Activated T-helper 17 cell treated with anti-CD3 and anti-CD28 coated beads, Interleukin-2, amount 50 U/mL, for 72 hours (primary cell): ENCODE measurements around the gene RAB4B. TPM values are rescaled to one million over a fixed set of nuclear protein-coding genes. Genes with fewer than 3 reads are reported as not detected.
A peak's percentile ranks its signal among the peaks of the same experiment; 100 is the strongest.

Experiments
- ATAC-seq: fragments of 150-1000 bp; cut with Tn5 transposase; replicated peaks from 2 replicates; pipeline ENCODE4 v1.10.0; 2021; ENCODE audit warnings: mild to moderate bottlenecking, moderate library complexity
- H3K27ac Mint-ChIP-seq: one replicate; pipeline ENCODE4 v1.8.0; 2022; ENCODE audit warnings: mixed read lengths
- H3K27me3 Mint-ChIP-seq: one replicate; pipeline ENCODE4 v1.8.0; 2022; ENCODE audit warnings: mixed read lengths
- H3K36me3 Mint-ChIP-seq: one replicate; pipeline ENCODE4 v1.8.0; 2022; ENCODE audit warnings: low read depth, mild to moderate bottlenecking, mixed read lengths
- H3K4me1 Mint-ChIP-seq: one replicate; pipeline ENCODE4 v1.8.0; 2022; ENCODE audit warnings: mixed read lengths
- H3K4me3 Mint-ChIP-seq: one replicate; pipeline ENCODE4 v1.8.0; 2022; ENCODE audit warnings: mild to moderate bottlenecking, mixed read lengths
- H3K9me3 Mint-ChIP-seq: one replicate; pipeline ENCODE4 v1.8.0; 2022; ENCODE audit warnings: mixed read lengths
- total RNA-seq, 2 donors: library from RNA; stranded (reverse); gene quantifications; one replicate each; pipeline ENCODE4 v1.2.3, GENCODE V29; 2022

RAB4B gene
- total RNA-seq, 2 donors from 2014 or later: 29.0 to 31.3 TPM

DNA sequence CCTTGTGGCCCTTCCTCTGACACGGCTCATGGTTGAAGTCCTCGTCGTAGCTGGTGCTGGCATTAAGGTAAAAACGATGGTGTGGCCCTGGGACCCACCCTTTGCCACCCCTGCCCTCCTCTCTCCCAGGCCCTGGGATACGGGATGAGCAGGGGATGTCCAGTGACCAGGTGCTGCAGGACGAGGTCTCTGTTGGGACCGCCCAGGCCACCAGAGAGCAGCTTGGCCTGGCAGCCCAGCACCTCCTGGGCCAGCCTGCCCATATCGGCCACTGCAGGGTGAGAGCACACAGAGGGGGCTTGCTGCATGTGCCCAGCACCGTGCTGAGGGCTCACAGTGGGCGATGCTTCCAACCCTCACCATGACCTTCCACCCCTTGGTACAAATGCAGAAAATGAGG is 34.1 kb upstream of the RAB4B start:
- ATAC-seq: no peak
- H3K9me3 Mint-ChIP-seq: no peaks in the 10 kb centered on the region
- peak overlapping the region; percentile 38 for H3K27ac Mint-ChIP-seq
- no peak overlapping the region for H3K4me3 Mint-ChIP-seq
- peaks cover 8% of the 10 kb centered on the region for H3K36me3 Mint-ChIP-seq
- H3K27me3 Mint-ChIP-seq: no peaks in the 10 kb centered on the region
- no peaks in the 10 kb centered on the region for H3K4me1 Mint-ChIP-seq

- H3K9me3 Mint-ChIP-seq: no peaks in the 10 kb centered on the region
- H3K27me3 Mint-ChIP-seq: no peaks in the 10 kb centered on the region
- peaks cover 2% of the 10 kb centered on the region for H3K36me3 Mint-ChIP-seq
- peak overlapping the region; percentile 38 for H3K27ac Mint-ChIP-seq
- H3K4me3 Mint-ChIP-seq: no peak overlapping the region
- H3K4me1 Mint-ChIP-seq: no peaks in the 10 kb centered on the region
- peak; percentile 44 for ATAC-seq
Measured at GRCh38 chr19:40744554-40745401, 33.3 kb upstream of the RAB4B start.

- Mint-ChIP-seq H3K9me3 (no peaks in the 10 kb centered on the region), H3K27me3 (no peaks in the 10 kb centered on the region), H3K4me1 (no peaks in the 10 kb centered on the region), H3K4me3 (no peak overlapping the region), H3K36me3 (peaks cover 7% of the 10 kb centered on the region), H3K27ac (no peak overlapping the region)
- no peak for ATAC-seq
Measured at GRCh38 chr19:40745402-40745780, 32.7 kb upstream of the RAB4B start.

GRCh38 chr19:40747536-40747935 is 30.5 kb upstream of the RAB4B start:
- H3K4me3 Mint-ChIP-seq: no peak overlapping the region
- peaks cover 29% of the 10 kb centered on the region for H3K36me3 Mint-ChIP-seq
- H3K9me3 Mint-ChIP-seq: no peaks in the 10 kb centered on the region
- H3K27me3 Mint-ChIP-seq: no peaks in the 10 kb centered on the region
- no peak for ATAC-seq
- H3K27ac Mint-ChIP-seq: no peak overlapping the region
- H3K4me1 Mint-ChIP-seq: peaks cover 3% of the 10 kb centered on the region

GRCh38 chr19:40750058-40750873 is 27.8 kb upstream of the RAB4B start, which contains the start of gene ACTMAP:
ACTMAP (minus strand) TSS chr19:40750477; CDS start chr19:40749803, 674 bp downstream.
- peak within 1 kb of the TSS; percentile 97 for H3K4me3 Mint-ChIP-seq
- H3K27ac Mint-ChIP-seq: peak within 1 kb of the TSS; percentile 97
- no peaks in the 10 kb centered on the region for H3K27me3 Mint-ChIP-seq
- H3K4me1 Mint-ChIP-seq: peaks cover 14% of the 10 kb centered on the region
- peak; percentile 86 for ATAC-seq
- H3K9me3 Mint-ChIP-seq: no peaks in the 10 kb centered on the region
- peaks cover 55% of the 10 kb centered on the region for H3K36me3 Mint-ChIP-seq

GRCh38 chr19:40750874-40751537 is 27.0 kb upstream of the RAB4B start, which contains the start of gene SNRPA:
SNRPA (plus strand) TSS chr19:40751203; CDS start chr19:40751409, 206 bp downstream.
- peak; percentile 74 for ATAC-seq
- Mint-ChIP-seq H3K27ac (peak within 1 kb of the TSS; percentile 97), H3K4me1 (peaks cover 18% of the 10 kb centered on the region), H3K36me3 (peaks cover 62% of the 10 kb centered on the region), H3K9me3 (no peaks in the 10 kb centered on the region), H3K27me3 (no peaks in the 10 kb centered on the region), H3K4me3 (peak within 1 kb of the TSS; percentile 97)

- peaks cover 75% of the 10 kb centered on the region for H3K36me3 Mint-ChIP-seq
- H3K9me3 Mint-ChIP-seq: no peaks in the 10 kb centered on the region
- no peak for ATAC-seq
Measured at GRCh38 chr19:40752257-40752781, 25.7 kb upstream of the RAB4B start.

DNA sequence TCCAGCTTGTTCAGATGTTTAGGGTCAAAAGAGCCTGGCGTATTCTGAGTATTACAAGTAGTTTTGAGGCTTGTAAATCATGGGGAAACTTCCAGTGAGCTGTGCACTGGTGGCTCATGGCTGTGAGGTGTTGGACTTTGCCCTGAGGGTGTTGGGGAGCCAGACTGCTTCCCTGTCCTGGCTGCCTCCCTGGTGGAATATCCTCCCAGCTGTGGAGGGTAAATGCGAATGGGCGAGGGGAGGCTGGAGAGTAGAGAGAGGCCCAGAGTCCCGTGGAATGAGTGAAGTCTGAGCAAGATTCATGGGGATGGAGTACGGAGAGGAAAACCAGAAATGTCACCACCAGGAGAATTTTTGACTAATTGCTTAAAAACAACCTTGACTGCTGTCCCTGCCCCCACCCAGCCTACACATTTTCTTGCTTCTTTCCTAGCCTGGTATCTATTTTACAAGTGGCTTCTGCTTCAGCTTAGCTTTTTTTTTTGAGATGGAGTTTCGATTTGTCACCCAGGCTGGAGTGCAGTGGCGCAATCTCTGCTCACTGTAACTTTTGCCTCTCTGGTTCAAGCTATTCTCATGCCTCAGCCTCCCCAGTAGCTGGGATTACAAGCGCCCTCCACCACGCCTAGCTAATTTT is 23.3 kb upstream of the RAB4B start:
- Mint-ChIP-seq H3K9me3 (no peaks in the 10 kb centered on the region), H3K36me3 (peaks cover 99% of the 10 kb centered on the region), H3K27me3 (no peaks in the 10 kb centered on the region), H3K4me3 (peak overlapping the region; percentile 97), H3K27ac (peak overlapping the region; percentile 86), H3K4me1 (peaks cover 29% of the 10 kb centered on the region)
- ATAC-seq: peak; percentile 7

More at GRCh38 chr19:40752257-40752781, 25.7 kb upstream of the RAB4B start:
- H3K4me1 Mint-ChIP-seq: peaks cover 25% of the 10 kb centered on the region
- peak overlapping the region; percentile 97 for H3K27ac Mint-ChIP-seq
- H3K4me3 Mint-ChIP-seq: peak overlapping the region; percentile 97
- no peaks in the 10 kb centered on the region for H3K27me3 Mint-ChIP-seq

DNA sequence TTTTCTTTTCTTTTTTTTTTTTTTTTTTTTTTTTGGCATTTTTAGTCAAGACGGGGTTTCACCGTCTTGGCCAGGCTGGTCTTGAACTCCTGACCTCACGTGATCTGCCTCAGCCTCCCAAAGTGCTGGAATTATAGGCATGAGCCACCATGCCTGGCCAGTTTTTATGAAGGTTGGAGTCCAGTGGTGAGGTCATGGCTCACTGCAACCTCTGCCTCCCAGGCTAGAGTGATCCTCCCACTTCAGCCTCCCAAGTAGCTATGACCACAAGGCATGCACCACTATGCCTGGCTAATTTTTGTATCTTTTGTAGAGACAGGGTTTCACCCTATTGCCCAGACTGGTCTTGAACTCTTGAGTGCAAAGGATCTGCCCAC is 22.8 kb upstream of the RAB4B start:
- peaks cover 99% of the 10 kb centered on the region for H3K36me3 Mint-ChIP-seq
- H3K4me1 Mint-ChIP-seq: peaks cover 33% of the 10 kb centered on the region
- peak overlapping the region; percentile 97 for H3K4me3 Mint-ChIP-seq
- H3K27ac Mint-ChIP-seq: peak overlapping the region; percentile 86
- ATAC-seq: no peak
- H3K27me3 Mint-ChIP-seq: no peaks in the 10 kb centered on the region
- H3K9me3 Mint-ChIP-seq: no peaks in the 10 kb centered on the region

DNA sequence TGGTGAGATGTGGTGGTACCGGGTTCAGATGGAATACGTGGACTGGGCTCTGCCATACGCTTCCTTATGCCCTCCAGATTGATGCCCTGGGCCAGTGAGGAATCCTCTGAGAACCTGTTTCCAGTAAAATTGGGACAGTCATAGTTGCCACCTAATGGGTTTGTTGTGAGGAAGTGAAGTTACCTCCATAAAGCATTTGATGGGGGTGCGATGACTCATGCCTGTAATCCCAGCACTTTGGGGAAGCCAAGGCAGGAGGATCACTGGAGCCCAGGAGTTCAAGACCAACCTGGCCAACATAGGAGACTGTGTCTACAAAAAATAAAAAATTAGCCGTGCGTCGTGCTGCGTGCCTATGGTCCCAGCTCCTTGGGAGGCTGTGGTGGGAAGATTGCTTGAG is 22.3 kb upstream of the RAB4B start:
- peak overlapping the region; percentile 86 for H3K27ac Mint-ChIP-seq
- H3K36me3 Mint-ChIP-seq: peaks cover 99% of the 10 kb centered on the region
- peak overlapping the region; percentile 97 for H3K4me3 Mint-ChIP-seq
- H3K27me3 Mint-ChIP-seq: no peaks in the 10 kb centered on the region
- H3K9me3 Mint-ChIP-seq: no peaks in the 10 kb centered on the region
- H3K4me1 Mint-ChIP-seq: peaks cover 36% of the 10 kb centered on the region
- ATAC-seq: no peak

- H3K27ac Mint-ChIP-seq: peak overlapping the region; percentile 86
- no peaks in the 10 kb centered on the region for H3K9me3 Mint-ChIP-seq
Measured at GRCh38 chr19:40756502-40757110, 21.4 kb upstream of the RAB4B start.

DNA sequence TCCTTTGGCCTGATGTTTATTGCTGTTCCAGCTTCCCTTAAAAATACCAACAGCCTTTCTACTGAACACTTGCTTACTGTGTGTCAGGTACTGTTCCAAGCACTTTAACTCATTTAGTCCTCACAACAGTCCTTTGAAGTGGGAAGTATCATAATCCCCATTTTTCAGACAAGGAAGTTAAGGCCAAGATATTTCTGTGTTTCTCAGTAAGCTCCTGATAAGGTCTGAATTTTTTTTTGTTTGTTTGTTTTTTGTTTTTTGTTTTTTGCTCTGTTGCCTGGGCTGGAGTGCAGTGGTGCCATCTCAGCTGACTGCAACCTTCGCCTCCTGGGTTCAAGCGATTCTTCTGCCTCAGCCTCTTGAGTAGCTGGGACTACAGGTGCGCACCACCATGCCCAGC is 19.6 kb upstream of the RAB4B start:
- H3K4me3 Mint-ChIP-seq: peak overlapping the region; percentile 42
- H3K4me1 Mint-ChIP-seq: peaks cover 48% of the 10 kb centered on the region
- H3K27me3 Mint-ChIP-seq: no peaks in the 10 kb centered on the region
- no peaks in the 10 kb centered on the region for H3K9me3 Mint-ChIP-seq
- H3K27ac Mint-ChIP-seq: peak overlapping the region; percentile 61
- ATAC-seq: no peak
- peaks cover 100% of the 10 kb centered on the region for H3K36me3 Mint-ChIP-seq

More at GRCh38 chr19:40756502-40757110, 21.4 kb upstream of the RAB4B start:
- no peaks in the 10 kb centered on the region for H3K27me3 Mint-ChIP-seq
- peak; percentile 81 for ATAC-seq
- peaks cover 39% of the 10 kb centered on the region for H3K4me1 Mint-ChIP-seq
- peaks cover 99% of the 10 kb centered on the region for H3K36me3 Mint-ChIP-seq
- peak overlapping the region; percentile 97 for H3K4me3 Mint-ChIP-seq

DNA sequence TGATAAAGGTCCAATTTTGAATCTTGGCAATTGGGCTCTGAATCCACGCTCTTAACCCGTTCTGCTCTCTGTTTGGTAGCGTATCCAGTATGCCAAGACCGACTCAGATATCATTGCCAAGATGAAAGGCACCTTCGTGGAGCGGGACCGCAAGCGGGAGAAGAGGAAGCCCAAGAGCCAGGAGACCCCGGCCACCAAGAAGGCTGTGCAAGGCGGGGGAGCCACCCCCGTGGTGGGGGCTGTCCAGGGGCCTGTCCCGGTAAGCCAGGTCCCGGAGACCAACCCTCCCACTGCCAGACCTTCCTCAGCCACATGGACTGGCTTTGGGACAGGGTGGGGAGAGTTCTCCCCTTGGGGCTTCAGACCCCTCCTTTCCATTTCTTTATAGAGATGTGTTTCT is 18.7 kb upstream of the RAB4B start:
- Mint-ChIP-seq H3K36me3 (peaks cover 100% of the 10 kb centered on the region), H3K27ac (peak overlapping the region; percentile 37), H3K4me1 (peaks cover 54% of the 10 kb centered on the region), H3K27me3 (no peaks in the 10 kb centered on the region), H3K9me3 (no peaks in the 10 kb centered on the region), H3K4me3 (peak overlapping the region; percentile 2)
- ATAC-seq: no peak
